Activated CD4-positive, alpha-beta T cell treated with anti-CD3 and anti-CD28 coated beads, Interleukin-2, amount 50 U/mL, for 16 hours (primary cell): ENCODE measurements around the gene ST3GAL2.
"Not testable (repeated sequence)": the region's sequence is repeated elsewhere in the genome, so short reads cannot be mapped to it uniquely, and the experiment has no call there.

Experiments used
- DNase-seq: peaks from one replicate; pipeline ENCODE4 v3.0.0-alpha.2; 2020

ST3GAL2 gene

DNA sequence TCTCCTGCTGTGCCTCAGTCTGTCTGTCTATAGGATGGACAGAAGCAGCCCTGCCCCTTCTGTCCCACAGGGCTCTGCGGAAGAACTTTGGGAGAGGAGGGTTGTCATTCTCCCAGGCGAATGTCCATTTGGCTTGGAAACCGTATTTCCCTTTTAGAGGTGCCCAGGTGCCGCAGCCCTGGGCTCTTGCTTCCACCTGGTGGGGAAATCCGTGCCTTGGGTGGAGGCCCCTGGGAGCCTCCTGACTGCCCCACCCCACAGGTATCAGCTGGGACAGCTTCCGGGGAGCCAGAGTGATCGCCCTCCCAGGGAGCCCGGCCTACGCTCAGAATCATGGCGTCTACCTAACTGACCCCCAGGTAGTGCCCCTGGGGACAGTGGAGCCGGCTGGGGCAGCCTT lies 28.2 kb upstream of the ST3GAL2 start:
- no peak for DNase-seq

DNA sequence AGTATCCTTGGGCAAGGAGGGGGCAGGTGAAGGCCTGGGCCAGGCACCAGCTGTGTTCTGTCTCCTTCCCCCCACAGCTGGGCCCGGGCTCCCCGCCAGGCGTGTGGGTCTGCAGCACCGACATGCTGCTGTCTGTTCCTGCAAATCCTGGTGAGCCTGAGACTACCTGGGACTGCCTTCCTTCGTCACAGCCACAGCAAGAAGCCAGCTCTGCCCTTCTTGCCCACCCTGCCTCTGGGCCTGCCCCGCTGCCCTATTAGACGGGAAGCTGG lies 27.8 kb upstream of the ST3GAL2 start:
- DNase-seq, result no peak

DNA sequence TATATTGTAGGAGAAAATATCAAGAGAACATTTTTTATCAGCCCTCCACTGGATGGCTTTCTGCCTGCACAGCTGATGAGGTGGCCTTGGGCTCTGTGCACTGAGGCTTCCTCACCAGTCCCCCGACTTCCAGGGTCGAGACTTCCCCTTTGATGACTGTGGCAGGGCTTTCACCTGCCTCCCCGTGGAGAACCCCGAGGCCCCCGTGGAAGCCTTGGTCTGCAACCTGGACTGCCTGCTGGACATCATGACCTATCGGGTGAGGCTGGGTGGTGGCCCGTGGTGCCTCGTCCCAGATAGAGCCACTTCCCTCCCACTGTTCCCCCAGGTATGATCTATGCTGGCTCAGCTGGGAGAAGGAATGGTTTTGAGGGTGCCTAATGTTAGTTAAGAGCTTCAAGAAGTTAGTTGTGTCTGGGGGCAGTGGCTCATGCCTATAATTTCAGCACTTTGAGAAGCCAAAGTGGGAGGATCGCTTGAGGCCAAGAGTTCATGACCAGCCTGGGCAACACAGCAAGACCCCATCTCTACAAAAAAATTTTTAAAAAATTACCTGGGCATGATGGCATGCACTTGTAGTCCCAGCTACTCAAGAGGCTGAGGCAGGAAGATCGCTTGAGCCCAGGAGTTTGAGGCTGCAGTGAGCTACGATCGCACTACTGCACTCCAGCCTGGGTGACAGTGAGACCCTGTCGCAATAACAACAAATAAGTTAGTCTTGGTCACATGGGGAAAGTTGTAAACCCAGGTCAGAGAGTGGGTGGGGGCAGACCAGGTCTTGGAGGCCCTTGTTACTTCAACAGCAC lies 27.3 kb upstream of the ST3GAL2 start:
- DNase-seq, result no peak

- DNase-seq, result no peak
These were observed 24.3 kb upstream of the ST3GAL2 start for GRCh38 chr16:70463235-70463634.

DNA sequence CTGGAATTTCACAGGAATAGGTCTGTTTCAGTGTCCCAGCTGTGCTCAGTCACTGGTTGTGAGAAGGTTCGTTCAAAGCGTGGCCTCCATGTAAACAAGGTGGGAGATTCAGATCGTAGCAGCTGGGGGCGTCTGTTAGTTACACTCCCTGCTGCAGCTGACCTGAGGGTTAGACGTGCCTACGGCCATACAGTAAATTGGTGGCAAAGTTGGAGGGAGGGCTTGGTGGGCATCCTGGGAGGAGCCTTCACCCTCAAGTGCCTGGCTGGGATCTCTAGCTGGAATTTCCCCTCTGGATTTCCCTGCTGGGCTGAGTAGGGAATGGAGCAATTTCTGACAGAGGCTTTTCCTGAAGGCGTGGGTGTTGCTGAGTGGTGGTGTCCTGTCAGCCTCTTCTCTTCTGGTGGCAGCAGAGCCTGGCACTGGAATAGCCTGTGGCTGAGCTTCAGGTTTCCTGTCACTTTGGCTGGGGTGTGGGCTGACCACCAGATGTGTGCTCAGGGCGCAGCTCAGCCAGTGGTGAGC lies 21.9 kb upstream of the ST3GAL2 start:
- DNase-seq, result no peak

DNA sequence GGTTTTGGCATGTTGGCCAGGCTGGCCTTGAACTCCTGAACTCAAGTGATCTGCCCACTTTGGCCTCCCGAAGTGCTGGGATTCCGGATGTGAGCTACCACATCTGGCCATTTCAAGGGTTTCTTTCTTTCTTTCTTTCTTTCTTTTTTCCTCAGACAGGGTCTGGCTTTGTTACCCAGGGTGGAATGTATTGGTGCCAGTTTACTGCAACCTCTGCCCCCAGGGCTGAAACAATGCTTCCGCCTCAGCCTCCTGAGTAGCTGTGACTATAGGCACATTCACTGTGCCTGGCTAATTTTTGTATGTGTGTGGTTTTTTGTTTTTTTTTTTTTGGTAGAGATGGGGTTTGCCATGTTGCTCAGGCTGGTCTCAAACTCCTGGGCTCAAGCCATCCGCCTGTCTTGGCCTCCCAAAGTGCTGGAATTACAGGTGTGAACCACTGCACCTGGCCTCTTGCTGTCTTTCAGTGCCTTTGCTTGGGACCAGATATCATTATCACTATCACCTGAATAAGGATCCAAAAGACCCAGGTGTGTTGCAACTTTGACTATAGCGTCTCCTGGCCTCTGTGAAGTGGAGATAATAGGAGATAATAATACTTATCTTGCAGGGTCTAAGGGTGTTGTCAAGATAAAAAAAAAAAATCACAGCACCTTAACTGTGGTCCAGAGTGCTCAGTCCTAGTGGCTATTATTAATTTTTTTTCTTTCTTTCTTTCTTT lies 18.7 kb upstream of the ST3GAL2 start:
- no peak for DNase-seq

GRCh38 chr16:70455910-70456309 lies 17.0 kb upstream of the ST3GAL2 start:
- DNase-seq, result no peak

DNA sequence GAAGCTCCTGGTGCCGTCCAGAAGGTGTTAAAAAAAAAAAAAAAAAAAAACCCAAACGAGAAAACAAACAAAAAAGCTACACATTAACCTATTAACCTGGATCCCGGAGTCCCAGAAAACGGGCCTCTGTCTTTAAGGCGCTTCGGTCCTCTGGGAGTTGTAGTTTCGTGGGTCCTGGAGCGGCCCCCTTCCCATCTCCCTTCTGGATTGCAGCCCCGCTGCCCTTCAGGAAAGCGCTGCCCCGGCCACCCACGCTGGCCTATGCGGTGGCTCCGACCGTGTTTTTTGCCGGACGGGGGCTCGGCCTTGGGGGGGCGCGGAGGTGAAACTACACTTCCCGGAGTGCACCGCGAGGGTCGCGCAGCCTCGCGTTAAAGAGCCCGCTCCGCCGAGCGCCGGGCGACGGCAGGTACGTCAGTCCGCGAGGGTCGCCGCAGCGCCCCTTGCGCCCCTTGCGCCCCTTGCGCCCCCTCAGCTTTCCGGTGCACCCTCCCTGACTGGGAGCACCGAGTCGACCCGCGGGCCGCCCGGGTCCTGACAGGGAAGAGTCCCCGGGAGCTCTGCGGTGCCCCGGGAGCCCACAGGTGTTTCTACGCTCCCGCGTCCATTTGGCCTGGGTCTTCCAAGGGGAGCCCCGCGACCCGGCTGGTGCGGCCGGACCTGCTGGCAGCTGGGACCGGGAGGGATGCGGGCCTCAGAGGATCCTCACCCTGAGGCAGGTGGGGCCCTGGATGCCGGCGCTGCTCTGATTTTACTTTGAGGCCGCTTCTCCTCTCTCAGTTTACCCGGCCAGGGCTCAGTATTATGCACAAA lies 15.5 kb upstream of the ST3GAL2 start, which contains the start of gene FCSK:
Gene FCSK (plus strand): TSS at position 374 of the 813 bp plus-strand sequence. CDS start 8,596 bp downstream, outside the sequence.
- peak; percentile 62 for DNase-seq

DNA sequence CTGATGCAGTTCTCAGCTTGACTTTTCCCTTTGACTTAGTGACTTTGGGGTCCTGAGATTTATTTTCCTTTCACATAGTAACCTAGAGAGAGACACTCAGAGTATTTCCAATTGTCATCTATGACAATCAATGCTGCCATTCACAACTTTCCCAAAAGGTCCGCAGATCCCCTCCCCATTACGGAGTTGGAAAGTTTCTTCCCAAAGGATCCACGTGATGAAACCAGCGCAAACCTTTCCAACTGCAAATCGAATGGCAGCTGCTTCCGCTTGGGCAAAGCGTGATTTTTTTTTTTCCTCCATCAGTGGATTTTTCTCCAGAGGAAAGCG lies 15.0 kb upstream of the ST3GAL2 start:
- no peak for DNase-seq

GRCh38 chr16:70453117-70453891 lies 14.4 kb upstream of the ST3GAL2 start:
- no peak for DNase-seq

- DNase-seq, result not testable (repeated sequence)
These were observed 12.1 kb upstream of the ST3GAL2 start for GRCh38 chr16:70451004-70451340.

DNA sequence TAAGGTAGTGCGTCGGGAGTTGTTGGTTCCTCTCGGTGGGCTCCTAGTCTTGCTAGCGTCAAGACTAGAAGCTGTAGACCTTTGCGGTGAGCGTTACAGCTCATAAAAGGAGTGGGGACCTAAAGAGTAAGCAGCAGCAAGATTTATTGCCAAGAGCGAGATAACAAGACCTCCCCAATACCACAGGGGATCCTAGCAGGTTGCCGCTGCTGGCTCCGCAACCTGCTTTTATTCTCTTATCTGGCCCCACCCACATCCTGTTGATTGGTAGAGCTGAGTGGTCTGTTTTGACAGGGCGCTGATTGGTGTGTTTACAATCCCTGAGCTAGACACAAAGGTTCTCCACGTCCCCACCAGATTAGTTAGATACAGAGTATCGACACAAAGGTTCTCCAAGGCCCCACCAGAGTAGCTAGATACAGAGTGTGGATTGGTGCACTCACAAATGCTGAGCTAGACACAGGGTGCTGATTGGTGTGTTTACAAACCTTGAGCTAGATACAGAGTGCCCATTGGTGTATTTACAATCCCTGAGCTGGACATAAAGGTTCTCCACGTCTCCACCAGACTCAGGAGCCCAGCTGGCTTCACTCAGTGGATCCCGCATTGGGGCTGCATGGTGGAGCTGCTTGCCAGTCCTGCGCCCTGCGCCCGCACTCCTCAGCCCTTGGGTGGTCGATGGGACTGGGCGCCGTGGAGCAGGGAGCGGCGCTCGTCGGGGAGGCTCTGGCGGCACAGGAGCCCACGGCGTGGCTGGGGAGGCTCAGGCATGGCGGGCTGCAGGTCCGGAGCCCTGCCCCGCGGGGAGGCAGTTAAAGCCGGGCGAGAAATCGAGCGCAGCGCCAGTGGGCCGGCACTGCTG lies 11.5 kb upstream of the ST3GAL2 start:
- not testable (repeated sequence) for DNase-seq

GRCh38 chr16:70448075-70448474 lies 9.2 kb upstream of the ST3GAL2 start:
- no peak for DNase-seq

DNA sequence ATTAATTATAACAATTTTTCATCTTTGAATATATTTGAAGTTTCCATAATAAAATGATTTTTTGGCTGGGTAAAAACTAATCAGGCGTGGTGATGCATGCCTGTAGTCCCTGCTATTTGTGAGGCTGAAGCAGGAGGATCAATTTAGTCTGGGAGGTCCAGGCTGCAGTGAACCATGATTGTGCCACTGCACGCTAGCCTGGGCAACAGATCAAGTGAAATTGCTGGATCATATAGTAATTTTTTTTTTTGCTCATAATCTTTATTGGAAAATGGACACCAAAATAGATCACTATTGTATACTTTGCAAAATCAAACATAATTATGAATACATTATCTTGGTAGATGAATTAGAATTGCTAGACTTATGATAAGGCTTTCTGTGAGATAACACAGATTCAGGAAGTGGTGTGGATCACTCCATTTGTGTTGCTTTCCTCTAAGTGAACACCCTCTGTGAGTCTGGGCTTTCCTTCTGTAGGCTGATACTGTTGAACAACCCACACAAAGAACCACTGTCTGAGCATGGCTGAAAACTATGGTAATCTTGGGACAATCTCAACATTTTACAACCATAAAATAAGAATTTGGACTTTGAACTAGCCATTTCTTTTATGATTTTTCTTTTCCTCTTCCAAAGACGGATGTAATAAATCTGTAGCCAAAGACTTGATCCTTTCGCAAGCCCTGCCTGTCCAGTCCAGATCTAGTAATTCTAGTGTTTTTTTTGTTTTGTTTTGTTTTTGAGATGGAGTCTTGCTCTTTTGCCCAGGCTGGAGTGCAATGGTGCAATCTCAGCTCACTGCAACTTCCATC lies 5.6 kb upstream of the ST3GAL2 start:
- no peak for DNase-seq

- no peak for DNase-seq
These were observed 3.4 kb upstream of the ST3GAL2 start for GRCh38 chr16:70442344-70442743.

DNA sequence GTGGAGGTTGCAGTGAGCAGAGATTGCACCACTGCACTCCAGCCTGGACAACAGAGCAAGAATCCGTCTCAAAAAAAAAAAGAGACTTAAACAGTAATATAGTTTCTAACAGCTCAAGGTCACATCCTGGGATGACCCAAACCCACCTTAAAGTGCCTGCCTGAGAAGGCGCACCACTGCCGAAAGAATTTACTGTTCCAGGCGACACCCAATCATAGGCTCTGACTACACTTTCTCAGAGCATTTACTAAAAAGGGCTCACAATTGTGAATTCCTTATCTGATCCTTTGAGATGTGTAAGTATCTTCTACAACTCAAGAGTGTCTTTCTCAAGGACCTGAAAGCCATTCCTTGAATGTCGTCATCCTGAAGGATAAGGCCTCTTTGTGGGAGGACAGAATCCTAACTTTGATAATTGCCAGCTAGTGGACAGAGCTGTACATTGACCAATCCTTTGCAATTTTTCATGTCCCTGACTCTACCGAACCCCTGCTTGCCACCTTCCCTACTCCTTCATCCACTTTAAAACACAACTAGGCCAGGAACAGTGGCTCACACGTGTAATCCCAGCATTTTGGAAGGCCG lies 2.6 kb upstream of the ST3GAL2 start:
- no peak for DNase-seq

DNA sequence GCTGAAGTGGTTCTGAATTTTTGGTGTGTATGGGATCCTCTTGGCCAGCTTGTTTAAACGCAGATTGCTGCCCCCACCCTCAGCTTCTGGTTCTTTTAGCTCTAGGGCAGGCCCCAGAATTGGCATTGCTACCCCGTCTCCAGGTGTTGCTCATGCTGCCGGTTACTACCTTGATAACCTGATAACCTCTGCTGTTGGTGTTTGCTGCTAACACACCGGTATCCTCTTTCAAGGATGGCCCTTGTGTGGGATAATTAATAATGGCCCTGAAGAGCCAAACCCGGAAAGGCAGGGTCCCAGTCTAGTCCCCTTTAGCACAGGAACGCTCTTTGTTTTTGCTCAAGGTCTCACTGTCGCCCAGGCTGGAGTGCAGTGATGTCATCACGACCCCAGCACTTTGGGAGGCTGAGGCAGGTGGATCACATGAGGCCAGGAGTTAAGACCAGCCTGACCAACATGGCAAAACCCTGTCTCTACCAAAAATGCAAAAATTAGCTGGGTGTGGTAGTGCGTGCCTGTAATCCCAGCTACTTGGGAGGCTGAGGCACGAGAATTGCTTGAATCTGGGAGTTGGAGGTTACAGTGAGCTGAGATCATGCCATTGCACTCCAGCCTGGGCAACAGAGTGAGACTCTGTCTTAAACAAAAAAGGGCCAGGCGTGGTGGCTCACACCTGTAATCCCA lies 1.3 kb upstream of the ST3GAL2 start:
- DNase-seq, result no peak

DNA sequence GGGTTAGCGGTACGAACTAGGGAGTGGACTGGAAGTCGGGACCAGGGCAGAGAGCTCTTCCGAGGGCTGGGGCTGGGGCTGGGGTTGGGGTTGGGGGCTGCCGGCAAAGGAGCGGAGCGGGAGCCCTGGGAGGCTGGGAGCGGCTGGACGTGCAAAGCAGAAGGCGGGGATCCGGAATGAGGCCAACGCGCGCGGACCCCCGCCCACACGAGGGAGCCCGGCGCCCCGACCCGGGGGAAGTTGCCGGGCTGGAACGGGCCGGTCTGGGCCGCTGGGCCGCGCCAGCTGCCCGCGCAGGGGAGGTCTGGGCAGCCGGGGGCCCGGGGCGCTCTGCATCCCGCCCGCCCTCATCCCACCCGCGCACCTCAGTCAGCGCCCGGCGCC lies 323 bp downstream of the ST3GAL2 start:
- DNase-seq, result no peak

GRCh38 chr16:70437582-70438557 lies 1.0 kb downstream of the ST3GAL2 start:
- peak; percentile 11 for DNase-seq
